Measurements from ENCODE around the gene XAGE3.
"Not testable (repeated sequence)": the region's sequence is repeated elsewhere in the genome, so short reads cannot be mapped to it uniquely, and the experiment has no call there.

The XAGE3 gene, protein sequence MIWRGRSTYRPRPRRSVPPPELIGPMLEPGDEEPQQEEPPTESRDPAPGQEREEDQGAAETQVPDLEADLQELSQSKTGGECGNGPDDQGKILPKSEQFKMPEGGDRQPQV

DNA sequence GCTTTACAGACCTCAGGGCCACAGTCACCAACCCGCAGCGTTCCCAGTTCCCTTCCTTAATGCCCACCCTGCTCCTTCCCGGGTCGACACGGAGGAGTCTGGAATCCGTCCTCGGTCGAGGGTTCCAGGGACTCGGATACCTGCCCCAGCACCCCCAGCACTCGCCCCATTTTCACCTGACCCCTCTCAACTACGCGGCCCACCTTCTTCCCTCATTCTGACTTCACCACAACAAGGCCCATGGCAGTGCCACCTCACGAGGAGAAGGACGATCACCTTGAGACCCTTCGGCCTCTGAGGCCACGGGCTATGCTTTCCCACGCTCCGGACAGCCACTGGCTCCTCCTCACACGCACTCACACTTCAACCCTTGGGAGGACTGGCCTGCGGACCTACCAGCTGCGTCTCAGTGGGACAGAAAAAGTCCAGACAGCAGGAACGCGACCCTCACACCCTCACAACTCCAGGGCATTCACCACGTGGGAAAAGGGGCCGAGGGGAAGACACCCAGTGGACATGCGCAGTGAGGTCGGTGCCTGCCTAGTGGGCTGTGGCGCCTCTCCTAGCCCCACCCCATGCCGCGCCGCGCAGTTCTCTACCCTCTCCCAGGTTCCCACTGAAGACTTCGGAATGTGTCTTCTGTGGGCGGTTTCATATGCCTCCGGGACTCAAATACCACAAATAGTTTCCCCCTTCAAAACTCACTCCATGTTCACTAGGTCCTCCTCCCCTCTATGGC lies at the start of gene XAGE3:
XAGE3 (minus strand) TSS at position 474 of the 739 bp plus-strand sequence. CDS start 950 bp downstream, outside the sequence.
- DNase-seq: no peak

DNA sequence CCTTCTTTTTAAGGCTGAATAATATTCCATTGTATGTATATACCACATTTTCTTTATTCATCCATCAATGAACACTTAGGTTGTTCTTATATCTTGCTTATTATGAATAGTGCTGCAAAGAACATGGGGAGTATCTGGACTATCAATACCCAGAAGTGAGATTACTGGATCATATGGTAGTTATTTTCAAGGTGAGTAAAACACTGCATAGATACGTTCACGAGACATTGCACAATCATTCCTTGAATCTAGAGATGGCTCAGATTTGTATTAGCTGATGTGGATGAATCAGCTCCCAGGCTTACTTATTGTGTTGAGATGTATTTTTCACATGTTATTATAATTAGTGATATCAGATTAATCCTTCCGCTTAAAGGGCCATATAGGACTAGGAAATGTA lies 46.8 kb upstream of the XAGE3 start:
- DNase-seq: not testable (repeated sequence)

DNA sequence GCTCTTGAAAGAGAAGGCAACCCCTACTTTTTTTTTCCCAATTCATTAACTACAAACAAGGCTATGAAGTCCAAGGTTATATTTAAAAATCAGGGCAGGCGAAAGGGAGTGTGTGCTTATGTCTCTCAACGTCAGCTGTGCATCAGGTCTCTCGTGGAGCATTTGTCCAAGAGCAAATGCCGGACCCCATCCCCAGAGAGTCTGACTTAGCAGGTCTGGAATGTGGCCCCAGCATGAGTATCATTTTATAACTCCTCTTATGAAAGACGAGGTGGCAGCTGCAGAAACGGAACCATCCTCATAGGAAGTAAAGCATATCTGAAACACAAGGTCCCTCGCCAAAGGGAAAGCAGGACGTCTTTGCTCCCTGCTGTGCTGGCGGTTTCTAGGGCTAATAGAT lies 45.8 kb upstream of the XAGE3 start:
- DNase-seq: not testable (repeated sequence)

DNA sequence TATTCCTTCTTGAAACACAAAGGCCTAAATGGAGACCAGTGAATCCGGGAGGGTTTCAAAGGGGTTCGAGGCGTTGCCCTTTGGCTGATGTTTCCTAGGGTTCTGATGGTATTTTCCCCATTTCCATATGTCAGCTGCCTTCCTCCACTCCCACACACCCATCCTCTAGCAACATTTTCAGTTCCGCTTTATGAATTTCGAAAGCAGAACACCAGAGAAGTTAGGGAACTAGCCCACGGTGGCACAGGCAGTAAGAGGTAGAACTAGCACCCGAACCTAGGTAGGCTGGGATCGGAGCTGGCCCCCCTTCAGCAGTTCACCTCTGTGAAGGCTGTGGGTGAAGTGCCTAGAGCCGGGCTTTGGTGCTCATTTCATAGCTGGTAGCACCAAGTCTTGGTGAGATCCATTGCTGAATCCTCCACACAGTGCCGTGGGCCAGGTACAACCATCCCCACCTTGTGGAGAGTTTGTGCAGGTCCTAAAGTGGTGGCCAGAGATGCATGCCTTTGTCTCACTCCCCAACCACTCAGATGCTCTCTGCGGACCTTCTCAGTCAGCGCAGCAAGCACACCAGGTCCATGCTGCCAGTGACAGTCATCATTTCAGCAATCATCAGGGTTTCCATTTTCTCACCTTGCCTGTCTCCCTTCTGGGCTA lies 41.6 kb upstream of the XAGE3 start:
- DNase-seq: not testable (repeated sequence)

DNA sequence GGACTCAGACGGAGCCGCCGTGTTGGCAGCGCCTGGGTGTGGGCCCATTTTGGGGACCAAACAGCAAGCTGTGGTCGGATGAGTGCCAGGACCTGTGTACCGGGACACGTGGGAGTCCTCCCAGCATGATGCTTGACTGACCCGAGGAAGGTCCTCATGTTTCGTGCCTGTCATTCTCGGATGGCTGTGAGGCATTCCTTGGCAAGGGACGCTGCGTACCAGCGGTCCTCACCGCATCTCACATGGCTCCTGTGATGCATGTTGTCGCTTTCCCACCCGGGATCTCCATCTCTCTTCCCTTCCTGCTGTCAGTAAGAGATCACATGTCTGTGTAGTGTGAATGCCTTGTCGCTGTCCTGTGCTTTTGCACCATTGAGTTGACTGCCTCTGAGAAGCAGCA lies 40.0 kb upstream of the XAGE3 start:
- not testable (repeated sequence) for DNase-seq

DNA sequence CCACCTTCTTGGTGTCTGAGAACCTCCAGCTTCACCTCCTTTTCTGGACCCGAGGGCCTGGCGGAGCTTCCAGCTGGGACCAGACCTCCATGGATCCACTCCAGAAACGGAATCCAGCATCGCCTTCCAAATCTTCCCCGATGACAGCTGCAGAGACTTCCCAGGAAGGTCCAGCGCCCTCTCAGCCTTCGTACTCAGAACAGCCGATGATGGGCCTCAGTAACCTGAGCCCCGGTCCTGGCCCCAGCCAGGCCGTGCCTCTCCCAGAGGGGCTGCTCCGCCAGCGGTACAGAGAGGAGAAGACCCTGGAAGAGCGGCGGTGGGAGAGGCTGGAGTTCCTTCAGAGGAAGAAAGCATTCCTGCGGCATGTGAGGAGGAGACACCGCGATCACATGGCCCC lies 39.3 kb upstream of the XAGE3 start:
- not testable (repeated sequence) for DNase-seq

DNA sequence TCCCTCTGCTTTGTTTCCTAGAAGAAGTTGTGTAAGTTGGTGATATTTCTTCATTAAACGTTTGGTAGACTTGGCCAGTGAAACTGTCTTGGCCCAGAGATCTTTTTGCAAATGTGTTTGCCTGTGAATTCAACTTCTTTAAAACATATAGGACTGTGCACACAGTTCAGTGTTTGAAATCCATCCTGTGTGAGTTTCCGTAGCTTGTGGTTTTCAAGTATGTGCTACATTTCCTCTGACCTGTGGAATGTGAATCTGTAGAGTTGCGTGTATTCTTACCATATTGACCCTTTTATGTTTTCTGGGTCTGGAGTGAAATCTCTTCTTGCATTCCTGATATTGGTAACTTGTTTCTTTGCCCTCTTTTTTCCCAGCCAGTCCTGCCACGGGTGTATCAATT lies 38.2 kb upstream of the XAGE3 start:
- not testable (repeated sequence) for DNase-seq

DNA sequence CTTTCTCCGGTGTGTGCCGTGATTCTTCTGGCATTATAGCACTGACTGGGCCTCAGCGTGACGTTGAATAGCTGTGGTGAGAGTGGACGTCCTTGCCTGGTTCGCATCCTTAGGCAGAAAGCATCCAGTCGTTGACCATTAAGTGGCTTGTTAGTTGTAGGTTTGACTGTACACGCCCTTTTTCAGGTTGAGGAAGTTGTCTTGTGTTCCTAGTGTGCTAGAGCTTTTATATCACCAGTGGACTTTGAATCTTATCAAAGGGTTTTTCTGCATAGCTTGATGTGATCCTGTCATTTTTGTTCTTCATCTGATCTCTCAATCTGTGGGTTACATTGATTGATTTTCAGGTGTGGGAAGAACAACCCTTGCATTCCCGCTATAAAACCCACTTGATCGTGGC lies 37.6 kb upstream of the XAGE3 start:
- not testable (repeated sequence) for DNase-seq

DNA sequence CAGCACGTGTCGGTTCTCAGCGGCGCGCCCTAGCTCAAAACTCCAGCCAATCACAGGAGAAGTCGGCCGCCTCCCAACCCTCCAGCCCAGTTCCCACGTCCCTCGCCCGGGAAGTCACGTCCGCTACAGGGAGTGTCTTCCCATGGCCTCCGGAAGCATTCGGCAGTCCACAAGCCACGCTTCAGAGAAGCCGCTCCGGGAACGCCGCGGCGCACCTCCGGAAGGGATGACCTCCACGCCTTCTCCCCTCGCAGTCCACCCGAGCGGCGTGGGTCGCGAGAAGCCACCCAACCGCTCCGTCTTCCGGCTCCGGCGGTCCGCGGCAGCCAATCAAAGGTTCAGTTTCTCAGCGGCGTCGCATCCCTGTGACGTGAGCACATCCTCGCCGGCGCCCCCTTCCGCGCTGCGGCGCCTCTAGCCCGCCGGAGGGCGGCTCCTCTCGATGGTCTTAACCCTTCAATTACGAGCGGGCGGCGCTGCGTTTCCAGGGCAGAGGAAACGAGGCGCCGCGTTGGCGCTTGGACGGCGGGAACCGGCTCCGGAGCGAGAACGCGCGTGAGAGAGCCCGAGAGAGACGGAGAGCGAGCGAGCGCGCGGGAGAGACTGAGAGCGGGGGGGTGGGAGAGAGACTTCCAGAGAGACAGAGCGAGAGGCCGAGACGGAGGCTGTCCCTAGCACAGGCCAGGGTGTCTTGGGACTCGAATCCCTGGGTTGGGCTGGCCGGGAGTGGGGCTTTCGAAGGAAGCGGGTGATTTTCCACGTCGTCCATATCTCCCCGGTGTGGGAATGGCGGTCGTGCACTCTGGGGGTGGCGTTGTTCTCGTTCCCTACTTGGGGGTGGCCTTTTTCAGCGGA lies 29.2 kb upstream of the XAGE3 start, which contains the start of gene FAM156B:
FAM156B (plus strand) TSS at position 476 of the 855 bp plus-strand sequence. CDS start 9,896 bp downstream, outside the sequence.
- DNase-seq: not testable (repeated sequence)

DNA sequence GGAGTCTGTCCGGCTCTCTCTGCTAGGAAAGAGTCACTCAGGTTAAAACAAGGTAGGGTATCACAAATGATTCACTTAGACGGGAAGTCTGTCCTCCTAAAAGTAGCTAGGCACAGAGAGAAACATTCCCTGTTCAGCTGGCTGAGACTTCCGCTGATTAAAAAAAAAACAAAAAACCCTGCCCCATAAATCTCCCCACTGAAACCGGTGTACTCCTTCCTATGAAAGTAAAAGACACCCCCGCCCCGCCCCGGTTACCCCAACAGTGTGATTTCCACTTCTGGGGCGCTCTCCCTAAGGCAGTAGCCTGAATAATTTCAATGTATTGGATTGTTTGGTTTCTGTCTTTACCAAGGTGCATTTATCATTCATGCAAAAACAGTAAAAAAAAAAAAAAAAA lies 28.6 kb upstream of the XAGE3 start:
- DNase-seq: not testable (repeated sequence)

DNA sequence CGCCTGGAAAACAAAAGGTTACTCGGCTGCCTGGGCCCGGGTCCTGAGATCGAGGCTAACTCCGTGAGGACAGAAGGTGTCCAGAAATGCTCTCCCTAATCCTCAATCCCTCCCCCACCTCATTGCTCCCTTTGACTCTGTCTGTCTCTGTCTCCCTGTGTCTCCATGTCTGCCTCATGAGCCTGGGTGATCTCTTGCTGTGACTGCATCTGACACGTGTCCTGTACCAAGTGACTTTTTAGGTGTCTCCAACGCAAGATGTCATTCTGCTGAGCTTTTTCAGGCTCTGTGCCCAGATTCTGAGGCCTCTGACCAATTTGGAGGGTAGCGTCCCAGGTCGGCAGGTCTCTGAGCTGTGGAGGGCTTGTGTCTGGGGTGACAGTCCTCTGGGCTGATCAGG lies 20.2 kb upstream of the XAGE3 start:
- not testable (repeated sequence) for DNase-seq

DNA sequence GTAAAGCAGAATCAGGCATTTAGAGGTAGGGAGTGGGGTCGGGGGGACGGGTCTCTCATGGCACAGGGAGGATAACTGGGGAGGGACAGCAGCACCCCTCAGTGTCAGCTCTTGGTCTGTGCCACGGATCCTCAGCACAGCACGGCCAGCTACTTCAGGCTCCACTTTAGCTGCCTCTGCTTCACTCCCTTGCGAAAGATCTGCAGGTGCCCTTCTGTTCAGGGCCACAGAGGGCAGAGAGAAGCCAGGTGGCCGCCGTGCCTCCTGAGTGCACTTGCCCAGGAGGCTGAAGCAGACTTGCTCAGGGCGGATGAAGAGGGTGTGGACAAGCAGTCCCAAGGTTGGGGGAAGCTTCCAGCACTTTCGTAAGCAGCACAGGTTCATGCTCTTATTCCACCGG lies 19.6 kb upstream of the XAGE3 start:
- DNase-seq: not testable (repeated sequence)

DNA sequence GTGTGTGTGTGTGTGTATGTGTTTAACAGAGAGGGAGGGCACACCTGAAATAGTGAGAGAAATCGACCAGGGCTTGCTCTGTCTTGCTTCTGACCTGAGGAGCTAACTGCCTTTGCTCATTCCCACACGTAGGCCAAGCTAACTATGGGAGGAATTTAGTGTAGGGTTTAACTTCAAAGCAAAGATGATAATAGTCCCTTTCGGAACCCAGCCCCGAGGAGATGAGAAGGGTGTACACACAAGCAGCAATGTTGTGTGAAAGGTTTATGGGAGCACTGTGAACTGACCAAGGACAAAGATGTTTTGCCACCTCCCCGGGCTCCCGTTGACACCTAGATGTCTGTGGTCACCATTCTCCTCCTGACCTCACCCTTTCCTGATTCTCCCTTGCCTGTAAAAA lies 8.5 kb upstream of the XAGE3 start:
- not testable (repeated sequence) for DNase-seq

DNA sequence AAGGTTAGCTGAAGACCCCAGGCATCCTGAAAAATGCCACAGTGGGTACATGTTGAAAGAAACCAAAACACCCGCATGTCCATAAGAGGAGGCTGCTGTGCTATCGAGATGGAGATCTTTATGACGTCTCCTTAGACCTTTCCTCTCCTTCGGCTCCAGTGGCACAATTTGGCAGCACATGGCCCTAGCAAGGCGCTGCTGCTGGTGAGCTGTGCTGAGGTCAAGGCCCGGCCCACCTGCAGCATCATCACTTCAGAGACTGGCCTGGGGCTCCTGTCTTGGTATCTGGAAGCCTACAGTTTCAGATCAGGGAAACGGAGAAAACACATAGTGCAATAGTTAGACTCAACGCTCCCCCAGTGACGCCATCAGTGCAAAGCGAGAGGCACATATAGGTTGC lies 7.6 kb upstream of the XAGE3 start:
- DNase-seq: not testable (repeated sequence)

DNA sequence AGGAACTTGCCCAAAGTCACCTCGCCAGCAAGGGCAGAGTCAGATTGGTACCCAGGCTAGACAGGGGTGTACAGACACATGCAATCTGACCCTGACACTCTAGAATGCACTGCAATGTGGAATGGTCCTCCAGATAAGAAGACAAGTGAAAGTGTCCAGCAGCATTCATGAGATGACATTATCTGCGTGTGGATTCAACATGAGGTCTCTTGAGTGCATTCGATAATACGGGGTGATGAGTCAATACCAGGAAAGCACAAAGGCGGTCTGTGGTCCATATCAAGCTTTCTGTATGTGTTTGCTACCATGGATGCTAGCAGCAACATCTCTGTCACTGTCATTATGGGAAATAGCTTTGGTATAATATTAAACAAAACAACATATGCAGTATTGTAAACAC lies 6.8 kb upstream of the XAGE3 start:
- no peak for DNase-seq

DNA sequence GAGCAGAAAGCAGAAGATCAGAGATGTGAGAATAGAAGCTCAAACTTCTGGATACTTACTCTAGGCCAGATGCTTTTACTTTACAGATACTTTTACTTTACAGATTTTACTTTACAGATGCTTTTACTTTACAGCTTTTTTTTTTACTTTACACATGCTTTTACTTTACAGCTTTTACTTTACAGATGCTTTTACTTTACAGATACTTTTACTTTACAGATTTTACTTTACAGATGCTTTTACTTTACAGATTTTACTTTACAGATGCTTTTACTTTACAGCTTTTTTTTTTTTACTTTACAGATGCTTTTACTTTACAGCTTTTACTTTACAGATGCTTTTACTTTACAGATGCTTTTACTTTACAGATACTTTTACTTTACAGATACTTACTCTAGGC lies 5.9 kb upstream of the XAGE3 start:
- not testable (repeated sequence) for DNase-seq

DNA sequence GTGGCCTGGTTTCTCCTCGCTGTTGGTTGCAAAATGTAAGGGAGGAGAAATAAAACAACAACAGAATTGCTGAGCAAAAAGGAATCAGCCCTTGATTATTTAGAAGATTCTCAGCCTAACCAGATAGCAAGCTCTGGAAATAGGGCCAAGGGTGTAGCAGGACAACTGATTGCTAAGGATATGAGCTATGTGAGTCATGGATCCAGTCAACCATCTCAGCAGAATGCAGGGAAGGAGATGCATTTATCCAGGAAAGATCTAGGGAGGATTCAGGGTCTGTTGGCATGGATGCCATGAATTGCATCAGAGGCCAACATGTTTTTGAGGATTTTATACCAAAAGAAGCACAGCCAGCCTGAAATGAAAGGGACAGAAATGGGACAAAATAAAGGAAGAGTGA lies 2.2 kb upstream of the XAGE3 start:
- no peak for DNase-seq

DNA sequence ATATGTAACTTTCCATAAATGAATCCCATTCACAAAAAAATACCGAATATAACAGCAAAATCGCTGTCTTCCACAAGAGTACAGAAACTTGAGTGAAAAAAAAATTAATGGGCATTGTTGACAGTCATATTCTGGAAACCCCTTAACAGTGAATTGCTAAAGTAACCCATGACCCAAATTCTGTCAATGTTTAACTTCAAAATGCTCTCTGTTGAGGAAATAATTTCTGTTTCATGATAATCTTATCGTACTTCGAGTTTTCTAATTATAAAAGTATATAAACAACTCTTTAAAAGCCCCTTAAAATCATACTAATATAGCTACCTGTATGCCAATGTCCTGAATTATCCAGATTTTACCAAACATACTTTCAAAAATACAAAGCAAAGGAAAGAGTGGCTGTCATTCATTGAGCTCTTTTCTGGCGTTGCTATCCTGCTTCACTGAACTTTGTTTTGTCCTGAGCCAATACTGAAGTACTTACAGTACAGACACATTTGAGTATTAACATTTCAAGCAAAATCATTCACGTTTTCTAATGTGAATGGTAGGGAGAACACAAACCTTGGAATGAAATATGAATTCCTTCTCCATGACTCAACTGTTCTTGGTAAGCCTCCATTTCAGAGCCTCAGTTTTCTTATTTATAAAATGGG lies 2.4 kb downstream of the XAGE3 start:
- DNase-seq: no peak

DNA sequence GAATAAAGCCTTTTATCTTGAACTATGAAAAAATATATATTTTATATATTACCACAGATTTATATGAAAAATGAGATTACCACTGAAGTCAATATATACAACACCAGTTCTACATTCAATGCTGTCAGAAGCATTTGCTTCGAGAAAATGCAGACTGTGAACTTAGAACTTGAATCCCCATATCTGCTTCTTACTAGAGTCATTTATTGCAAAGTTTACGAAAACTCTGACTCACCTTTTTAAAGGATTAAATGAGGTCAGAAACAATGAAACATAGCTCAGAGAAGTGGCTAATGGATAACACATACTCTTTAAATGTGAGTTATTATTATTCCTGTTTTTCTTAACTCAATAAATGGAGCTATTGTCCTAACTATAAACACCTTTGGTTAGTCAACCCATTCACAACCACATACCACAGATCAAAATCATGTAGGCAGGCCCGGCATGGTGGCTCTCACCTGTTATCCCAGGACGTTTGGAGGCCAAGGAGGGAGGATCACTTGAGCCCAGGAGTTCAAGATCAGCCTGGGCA lies 10.8 kb downstream of the XAGE3 start:
- not testable (repeated sequence) for DNase-seq

DNA sequence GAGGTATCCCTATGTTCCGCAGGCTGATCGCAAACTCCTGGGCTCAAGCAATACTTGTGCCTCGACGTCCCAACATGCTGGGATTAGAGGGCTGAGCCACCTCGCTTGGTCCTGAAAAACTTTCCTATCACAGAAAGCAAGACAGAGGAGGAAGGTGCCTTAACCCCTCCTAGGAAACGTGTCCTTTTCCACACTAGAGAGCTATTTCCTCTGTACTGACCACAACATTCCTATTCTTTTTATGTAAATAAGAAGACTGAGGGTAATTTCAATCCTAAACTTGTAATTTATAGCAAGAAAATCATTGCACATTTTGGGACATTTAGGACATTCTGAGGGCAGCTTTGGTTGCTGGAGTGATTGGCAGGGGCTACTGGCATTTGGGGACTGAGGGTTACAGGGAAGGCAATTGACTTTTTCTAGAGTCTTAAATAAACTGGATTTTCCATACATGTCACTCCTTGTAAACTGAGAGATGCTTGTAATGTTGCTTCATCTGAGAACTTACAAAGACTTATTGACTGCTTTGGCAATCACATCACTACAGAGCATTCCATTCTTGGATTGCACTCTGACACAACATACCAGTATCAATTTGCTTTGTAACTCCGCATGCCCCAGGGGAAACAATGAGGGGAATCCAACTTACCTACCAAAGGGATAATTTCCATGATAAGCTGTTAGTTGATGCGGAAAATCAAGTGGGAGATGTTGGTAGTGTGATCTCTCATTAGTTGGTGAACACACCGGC lies 15.6 kb downstream of the XAGE3 start:
- no peak for DNase-seq

DNA sequence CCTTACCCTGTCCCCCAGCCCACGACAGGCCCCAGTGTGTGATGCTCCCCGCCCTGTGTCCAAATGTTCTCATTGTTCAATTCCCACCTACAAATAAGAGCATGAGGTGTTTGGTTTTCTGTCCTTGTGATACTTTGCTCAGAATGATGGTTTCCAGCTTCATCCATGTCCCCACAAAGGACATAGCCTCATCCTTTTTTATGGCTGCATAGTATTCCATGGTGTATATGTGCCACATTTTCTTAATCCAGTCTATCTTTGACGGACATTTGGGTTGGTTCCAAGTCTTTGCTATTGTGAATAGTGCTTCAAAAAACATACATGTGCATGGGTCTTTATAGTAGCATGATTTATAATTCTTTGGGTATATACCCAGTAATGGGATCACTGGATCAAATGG lies 24.3 kb downstream of the XAGE3 start:
- DNase-seq: not testable (repeated sequence)
